Endothelial cell of umbilical vein (primary cell): ENCODE results near the gene OXNAD1. TPM values are rescaled to one million over a fixed set of nuclear protein-coding genes. Genes with fewer than 3 reads are reported as not detected.

Source experiments
- BruUV-seq: library from RNA; stranded (reverse); fragments of 400-500 nt; replicated peaks from 2 replicates; lab custom pipeline; 2021; lab: Mats Ljungman, UMichigan
- CTCF ChIA-PET: fragments of 300-600, 350-600 bp; sonication (Branson Sonifier 250); formaldehyde crosslinking; loops from one replicate; lab custom pipeline; 2021; ENCODE audit warnings: antibody characterized with exemption, inconsistent platforms; lab: Charles Lee
- POLR2A ChIA-PET: fragments of 300-600, 350-600 bp; sonication (Branson Sonifier 250); formaldehyde crosslinking; loops from one replicate; lab custom pipeline; 2021; ENCODE audit warnings: antibody characterized with exemption, inconsistent platforms; lab: Charles Lee
- DNase-seq: peaks from one replicate; pipeline ENCODE4 v3.0.0-alpha.2; 2011; ENCODE audit warnings: low read depth, low spot score
- FAIRE-seq: peaks from 2 replicates; lab custom pipeline; 2011; peaks lifted over from hg19 to GRCh38; lab: Jason Lieb, UNC
- H2AFZ ChIP-seq: 2 replicates; pipeline ENCODE4 v1.6.0; 2012; ENCODE audit warnings: low read depth, low read length, control low read depth, inconsistent platforms
- H3K27ac ChIP-seq: 2 replicates; pipeline ENCODE4 v1.5.1; 2011; ENCODE audit warnings: low read depth, mild to moderate bottlenecking, control low read depth, low read length, moderate library complexity; ENCODE audit not compliant: insufficient read depth
- H3K27me3 ChIP-seq, 2 experiments: 2 replicates each; pipeline versions ENCODE4 v1.6.0 to v1.6.1; 2011; ENCODE audit warnings: low read length in 2 of 2, mixed read lengths in 1 of 2; ENCODE audit not compliant: control insufficient read depth in 2 of 2, insufficient read depth in 2 of 2
- H3K36me3 ChIP-seq, 2 experiments: 2 replicates in 1 of 2; 3 replicates in 1 of 2; pipeline ENCODE4 v1.5.1; 2011; ENCODE audit warnings: low read length in 2 of 2, mild to moderate bottlenecking in 1 of 2, moderate library complexity in 1 of 2; ENCODE audit not compliant: control insufficient read depth in 2 of 2, insufficient read depth in 2 of 2; ENCODE audit errors: extremely low read depth in 1 of 2
- H3K4me1 ChIP-seq: 3 replicates; pipeline ENCODE4 v1.5.1; 2011; ENCODE audit warnings: mild to moderate bottlenecking, low read length; ENCODE audit not compliant: control insufficient read depth, insufficient read depth; ENCODE audit errors: extremely low read depth
- H3K4me2 ChIP-seq: 2 replicates; pipeline ENCODE4 v1.6.1; 2011; ENCODE audit warnings: low read length, control low read depth, mixed read lengths; ENCODE audit not compliant: insufficient read depth
- H3K4me3 ChIP-seq, 3 experiments: fragments of 200-600 bp in 1 of 3; sonication (generic), shearing (Covaris generic) in 1 of 3; replicated peaks in 1 of 3; 2 replicates each; pipeline ENCODE4 v1.5.1; 2011 to 2016; ENCODE audit warnings: control low read depth in 3 of 3, low read length in 3 of 3, mild to moderate bottlenecking in 2 of 3, inconsistent platforms in 1 of 3, low read depth in 1 of 3, moderate library complexity in 1 of 3; ENCODE audit not compliant: insufficient read depth in 1 of 3
- H3K79me2 ChIP-seq: 2 replicates; pipeline ENCODE4 v1.6.0; 2012; ENCODE audit warnings: low read length, inconsistent platforms; ENCODE audit not compliant: control insufficient read depth, insufficient read depth
- H3K9ac ChIP-seq: replicated peaks from 2 replicates; pipeline ENCODE3; 2011; ENCODE audit warnings: low read length, control low read depth; ENCODE audit not compliant: insufficient read depth; ENCODE audit errors: extremely low read depth
- H3K9me1 ChIP-seq: replicated peaks from 3 replicates; pipeline ENCODE4 v1.6.0; 2011; ENCODE audit warnings: mild to moderate bottlenecking, low read length; ENCODE audit not compliant: control insufficient read depth, insufficient read depth; ENCODE audit errors: extremely low read depth
- H3K9me3 ChIP-seq: replicated peaks from 2 replicates; pipeline ENCODE4 v1.5.1; 2012; ENCODE audit warnings: low read length, inconsistent platforms; ENCODE audit not compliant: control insufficient read depth, insufficient read depth
- H4K20me1 ChIP-seq: replicated peaks from 2 replicates; pipeline ENCODE3; 2011; ENCODE audit warnings: mild to moderate bottlenecking, low read length; ENCODE audit not compliant: control insufficient read depth, insufficient read depth; ENCODE audit errors: extremely low read depth
- EZH2 ChIP-seq: IDR thresholded peaks from 2 replicates; pipeline ENCODE4 v1.6.1; 2012; ENCODE audit warnings: borderline replicate concordance, low read depth, mild to moderate bottlenecking, moderate library complexity, low read length, inconsistent platforms; ENCODE audit not compliant: severe bottlenecking
- FOS ChIP-seq: IDR thresholded peaks from 2 replicates; pipeline ENCODE4 v1.6.1; 2011; ENCODE audit warnings: mild to moderate bottlenecking, low read length, moderate library complexity, borderline replicate concordance; ENCODE audit not compliant: insufficient read depth
- GATA2 ChIP-seq: IDR thresholded peaks from 2 replicates; pipeline ENCODE4 v1.7.0; 2011; ENCODE audit warnings: low read depth, mild to moderate bottlenecking, moderate library complexity, mixed read lengths, low read length; ENCODE audit not compliant: insufficient read length, insufficient read depth
- JUN ChIP-seq: IDR thresholded peaks from 2 replicates; pipeline ENCODE4 v1.6.1; 2011; ENCODE audit warnings: borderline replicate concordance, low read depth; ENCODE audit not compliant: insufficient read length, insufficient read depth
- MYC ChIP-seq: IDR thresholded peaks from one replicate; pipeline ENCODE4 v1.6.1; 2011; ENCODE audit warnings: mild to moderate bottlenecking, low read depth, low read length
- POLR2A ChIP-seq: IDR thresholded peaks from 2 replicates; pipeline ENCODE4 v1.6.1; 2012; ENCODE audit warnings: low read depth, mild to moderate bottlenecking, control low read depth, low read length
- POLR2AphosphoS5 ChIP-seq: IDR thresholded peaks from 2 replicates; pipeline ENCODE4 v1.6.1; 2012; ENCODE audit warnings: low read depth, mild to moderate bottlenecking, control low read depth, low read length, moderate library complexity; ENCODE audit not compliant: insufficient read depth
- dilution Hi-C: fragments of 300-500 bp; cut with MboI; formaldehyde crosslinking; loops from one replicate; pipeline ENCODE4 v1.15.0; 2019; ENCODE audit warnings: low sequenced_read_pairs; ENCODE audit not compliant: extremely low pct_ligation_motif_present
- intact Hi-C: fragments of 100-400 bp; cut with micrococcal nuclease; formaldehyde crosslinking; loops from one replicate; pipeline ENCODE4 v1.10.0; 2022
- polyA plus RNA-seq, 4 experiments: library from polyadenylated mRNA; depleted of rRNA in 3 of 4; stranded (reverse) in 3 of 4; unstranded in 1 of 4; fragments of >200 nt; gene quantifications; 2 replicates each; pipeline versions ENCODE4 v1.2.1 to v1.2.3, GENCODE V29; 2011 to 2012; ENCODE audit warnings: missing spikeins in 1 of 4
- total RNA-seq: library from RNA; stranded (reverse); gene quantifications from 2 replicates; pipeline ENCODE4 v1.2.3, GENCODE V29; 2021
- TF ChIP-seq, protein P1 (sequence below): IDR thresholded peaks from 2 replicates; pipeline ENCODE4 v1.6.1; 2011; ENCODE audit not compliant: insufficient read depth, insufficient read length
- TF ChIP-seq, protein P2 (sequence below), 2 donors: IDR thresholded peaks; 1 replicate in 1 of 2; 2 replicates in 1 of 2; pipeline ENCODE4 v1.5.1; 2011; ENCODE audit warnings: low read length in 2 of 2, mild to moderate bottlenecking in 2 of 2, moderate library complexity in 2 of 2, control low read depth in 1 of 2, inconsistent platforms in 1 of 2, low read depth in 1 of 2; ENCODE audit not compliant: insufficient read depth in 1 of 2; ENCODE audit errors: extremely low read depth in 1 of 2

The OXNAD1 gene
- total and polyA plus RNA-seq, 2 donors (not counting 3 experiments of a cell fraction or from before 2014, with no cell fraction given) = 5.5 to 9.7 TPM

DNA sequence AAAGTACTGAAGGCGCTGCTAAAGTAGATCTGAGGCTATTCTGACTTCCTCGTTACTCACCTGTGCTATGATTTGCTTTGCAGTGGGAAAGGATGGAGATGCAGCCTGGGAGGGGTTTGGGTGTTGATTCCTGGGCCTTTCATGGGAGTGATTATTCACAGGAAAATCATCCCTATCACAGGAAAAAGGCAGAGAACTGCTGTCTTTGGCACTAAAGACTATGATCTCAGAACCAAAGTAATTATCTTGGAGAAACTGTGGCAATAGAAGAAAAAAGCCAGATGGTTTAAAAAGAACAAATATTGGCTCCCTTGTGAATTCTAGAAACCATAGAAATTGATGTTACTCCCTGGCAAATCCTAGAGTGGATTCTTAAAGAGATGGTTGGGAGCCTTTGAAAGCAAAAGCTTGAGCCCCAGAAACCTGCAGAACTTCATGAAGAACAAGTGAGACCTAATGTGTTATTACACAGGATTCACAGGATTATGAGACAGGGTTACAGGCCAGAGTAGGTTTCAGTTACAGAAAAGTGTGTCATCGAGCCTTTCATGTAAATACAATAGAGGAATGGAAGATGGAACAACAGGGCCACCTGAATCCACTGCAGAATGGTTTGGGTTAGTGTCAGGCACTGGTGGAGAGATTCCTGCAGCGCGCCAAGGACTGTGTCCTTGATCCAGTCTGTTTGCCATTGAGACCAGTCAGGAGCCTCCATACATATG, 85.7 kb downstream of the OXNAD1 start:
- no peak for TF ChIP-seq FOS
- TF ChIP-seq GATA2 = no peak
- TF ChIP-seq EZH2 = no peak
- TF ChIP-seq, protein P1, sequence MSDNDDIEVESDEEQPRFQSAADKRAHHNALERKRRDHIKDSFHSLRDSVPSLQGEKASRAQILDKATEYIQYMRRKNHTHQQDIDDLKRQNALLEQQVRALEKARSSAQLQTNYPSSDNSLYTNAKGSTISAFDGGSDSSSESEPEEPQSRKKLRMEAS = no peak
- TF ChIP-seq POLR2A = no peak
- TF ChIP-seq JUN = no peak
- TF ChIP-seq MYC = no peak
- TF ChIP-seq, protein P2, sequence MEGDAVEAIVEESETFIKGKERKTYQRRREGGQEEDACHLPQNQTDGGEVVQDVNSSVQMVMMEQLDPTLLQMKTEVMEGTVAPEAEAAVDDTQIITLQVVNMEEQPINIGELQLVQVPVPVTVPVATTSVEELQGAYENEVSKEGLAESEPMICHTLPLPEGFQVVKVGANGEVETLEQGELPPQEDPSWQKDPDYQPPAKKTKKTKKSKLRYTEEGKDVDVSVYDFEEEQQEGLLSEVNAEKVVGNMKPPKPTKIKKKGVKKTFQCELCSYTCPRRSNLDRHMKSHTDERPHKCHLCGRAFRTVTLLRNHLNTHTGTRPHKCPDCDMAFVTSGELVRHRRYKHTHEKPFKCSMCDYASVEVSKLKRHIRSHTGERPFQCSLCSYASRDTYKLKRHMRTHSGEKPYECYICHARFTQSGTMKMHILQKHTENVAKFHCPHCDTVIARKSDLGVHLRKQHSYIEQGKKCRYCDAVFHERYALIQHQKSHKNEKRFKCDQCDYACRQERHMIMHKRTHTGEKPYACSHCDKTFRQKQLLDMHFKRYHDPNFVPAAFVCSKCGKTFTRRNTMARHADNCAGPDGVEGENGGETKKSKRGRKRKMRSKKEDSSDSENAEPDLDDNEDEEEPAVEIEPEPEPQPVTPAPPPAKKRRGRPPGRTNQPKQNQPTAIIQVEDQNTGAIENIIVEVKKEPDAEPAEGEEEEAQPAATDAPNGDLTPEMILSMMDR (IDR thresholded peaks at IDR 0.05; ENCODE audit: extremely low read depth in 1 of 2, insufficient read depth in 1 of 2, low read depth in 1 of 2, low read length in 2 of 2) = no peak
- TF ChIP-seq POLR2AphosphoS5 = no peak
- Histone ChIP-seq H3K79me2 (no peaks in the 10 kb centered on the region), H3K27me3 (no peaks in the 10 kb centered on the region), H3K36me3 (peaks cover 0 to 5% of the 10 kb centered on the region in 2 experiments), H3K4me1 (peaks cover 8% of the 10 kb centered on the region), H3K9me1 (no peaks in the 10 kb centered on the region), H3K9me3 (no peaks in the 10 kb centered on the region), H3K4me2 (no peak overlapping the region), H3K27ac (no peak overlapping the region), H2AFZ (no peak overlapping the region), H4K20me1 (no peaks in the 10 kb centered on the region), H3K4me3 (no peak overlapping the region), H3K9ac (no peak overlapping the region)
- ChIA-PET POLR2A (no interaction called here), CTCF (interaction anchor here (1.6 kb wide), 1 partner anchor 61 kb away, joined by 3 read pairs; no protein-coding TSS in a partner anchor)
- FAIRE-seq (peak; percentile 62), DNase-seq (no peak)
- dilution Hi-C loops (no loop called here), intact Hi-C loops (no loop called here)
- no TSS peak for BruUV-seq
